Heart right ventricle (tissue), 16 donors: ENCODE data around the gene CELSR3. TPM values are rescaled to one million over a fixed set of nuclear protein-coding genes. Genes with fewer than 3 reads are reported as not detected.
A peak's percentile ranks its signal among the peaks of the same experiment; 100 is the strongest.

Experiments used
- ATAC-seq, 8 donors: fragments of 200-7000 bp; cut with Tn5 transposase; one replicate each; pipeline ENCODE4 v1.9.1; 2020; ENCODE audit warnings: mild to moderate bottlenecking in 8 of 8, moderate library complexity in 8 of 8, moderate number of reproducible peaks in 1 of 8
- DNase-seq, 2 donors: peaks; one replicate each; pipeline ENCODE4 v3.0.0-alpha.2; 2020
- H3K27ac ChIP-seq, 10 donors: fragments of 200-600 bp; sonication (generic) in 2 of 10; one replicate each; pipeline versions ENCODE4 v1.5.0 to v1.8.0; 2020 to 2022; ENCODE audit warnings: mild to moderate bottlenecking in 3 of 10
- H3K27me3 ChIP-seq, 7 donors: fragments of 200-600 bp; one replicate each; pipeline ENCODE4 v1.8.0; 2021 to 2022; ENCODE audit warnings: mild to moderate bottlenecking in 2 of 7
- H3K36me3 ChIP-seq, 9 donors: fragments of 200-600 bp; sonication (generic) in 1 of 9; one replicate each; pipeline versions ENCODE4 v1.5.0 to v1.8.0; 2020 to 2022; ENCODE audit warnings: mild to moderate bottlenecking in 2 of 9
- H3K4me1 ChIP-seq, 9 donors: fragments of 200-600 bp; sonication (generic) in 1 of 9; one replicate each; pipeline versions ENCODE4 v1.5.0 to v1.8.0; 2020 to 2022; ENCODE audit warnings: mild to moderate bottlenecking in 4 of 9
- H3K4me3 ChIP-seq, 10 donors: fragments of 200-600 bp; sonication (generic) in 2 of 10; one replicate each; pipeline versions ENCODE4 v1.5.0 to v1.8.0; 2020 to 2022; ENCODE audit warnings: mild to moderate bottlenecking in 7 of 10, moderate library complexity in 2 of 10
- H3K9me3 ChIP-seq, 11 donors: fragments of 200-600 bp in 10 of 11; sonication (generic) in 2 of 11; one replicate each; pipeline versions ENCODE4 v1.5.0 to v1.8.0; 2013 to 2022; ENCODE audit warnings: mild to moderate bottlenecking in 2 of 11, control low read depth in 1 of 11, moderate library complexity in 1 of 11
- WGBS, 2 donors: extraction: QIAGEN DNeasy Blood & Tissue Kit; methylation state at CpG; one replicate each; pipeline ENCODE4 v1.1.7; 2013; ENCODE audit warnings: inconsistent platforms in 1 of 2; 5-methylcytosine and 5-hydroxymethylcytosine counted together
- intact Hi-C, 10 donors: fragments of 100-400 bp; cut with DNase I; formaldehyde crosslinking; loops; one replicate each; pipeline versions ENCODE4 v1.11.1 to v1.14.2; 2022
- polyA plus RNA-seq, 2 donors: library from polyadenylated mRNA; stranded (reverse); fragments of 200-250 nt; gene quantifications; one replicate each; pipeline ENCODE4 v1.2.3, GENCODE V29; 2013
- total RNA-seq, 10 donors: library from RNA; stranded (reverse); fragmentation: NEBNext Ultra II Directional in 3 of 10; extraction: Animal tissue kit (Norgen Biotek cat#: 25700) in 3 of 10; gene quantifications; one replicate each; pipeline versions ENCODE4 v1.2.1 to v1.2.4, GENCODE V29; 2021 to 2023
- TF ChIP-seq, protein P1 (sequence below), 9 donors: fragments of 200-600 bp; sonication (generic) in 2 of 9; IDR thresholded peaks; one replicate each; pipeline versions ENCODE4 v1.5.0 to v1.8.0; 2021 to 2022; ENCODE audit warnings: antibody characterized with exemption in 9 of 9, mild to moderate bottlenecking in 5 of 9, moderate library complexity in 1 of 9
- donor health status: Arrhythmogenic right ventricular cardiomyopathy.
- donor health status: ischemic (EF 13 %, LVEDD 7.1; RV severe dilation, severe dysfunction).
- donor health status: healthy with polysubstance abuse.
- donor health status: DM: no; HTN: yes; CAD: no.
- donor health status: DM: no; HTN: no; CAD: no.
- donor health status: ischemic (EF 25% LVEDD 6.9; RV normal size, moderate dysfunction).
- donor health status: ischemic (EF 25% LVEDD 5.7; RV mildly dilated, moderate dysfunction).
- donor health status: healthy.
- donor health status: DM: yes; HTN: yes; CAD: no.
- donor health status: Ischemic cardiomyopathy.
- donor health status: ischemic (EF 35%, LVEDD 5.7; RV mildly dilated, moderate dysfunction).
- donor health status: nonischemic (EF 11% LVEDD 7.7; RV severe dilation, severe dysfunction).
- donor health status: DM: yes; HTN: yes; CAD: no.
- donor health status: PGD.
- donor health status: ischemic (EF 29% LVEDD 5.4; RV normal size, mild dysfunction).
- donor health status: nonischemic (EF 23%, LVEDD 6.1; RV moderate dilation, normal function).

CELSR3 gene
- total and polyA plus RNA-seq, 12 donors, result 0.10 to 0.44 (median 0.17) TPM

DNA sequence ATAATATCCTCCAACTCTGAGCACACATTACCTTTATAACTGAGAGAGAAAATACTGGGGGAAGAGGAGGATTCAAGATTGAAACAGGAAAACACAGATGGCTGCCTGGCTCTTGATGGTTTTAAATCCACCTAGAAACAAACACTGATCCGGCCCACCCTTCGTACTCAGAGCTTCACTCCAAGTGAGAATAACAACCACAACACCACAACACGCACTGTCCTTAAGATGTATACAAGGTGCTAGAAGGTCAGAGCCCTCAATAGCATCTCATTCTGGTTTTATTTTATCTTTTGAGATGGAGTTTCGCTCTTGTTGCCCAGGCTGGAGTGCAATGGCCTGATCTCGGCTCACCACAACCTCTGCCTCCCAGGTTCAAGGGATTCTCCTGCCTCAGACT is 44.5 kb upstream of the CELSR3 start:
- intact Hi-C loops, result no loop called here
- ATAC-seq (no peak), DNase-seq (no peak)
- Histone ChIP-seq H3K9me3 (no peaks in the 10 kb centered on the region), H3K27me3 (no peaks in the 10 kb centered on the region), H3K4me1 (peaks cover 0 to 64% (median 35%) of the 10 kb centered on the region in 9 donors), H3K36me3 (peaks cover 0 to 80% (median 8%) of the 10 kb centered on the region in 9 donors), H3K27ac (no peak overlapping the region), H3K4me3 (no peak overlapping the region)
- WGBS, 2 donors, result 85 to 89% methylated on average over 5 of the region's 5 CpGs
- TF ChIP-seq, protein P1, sequence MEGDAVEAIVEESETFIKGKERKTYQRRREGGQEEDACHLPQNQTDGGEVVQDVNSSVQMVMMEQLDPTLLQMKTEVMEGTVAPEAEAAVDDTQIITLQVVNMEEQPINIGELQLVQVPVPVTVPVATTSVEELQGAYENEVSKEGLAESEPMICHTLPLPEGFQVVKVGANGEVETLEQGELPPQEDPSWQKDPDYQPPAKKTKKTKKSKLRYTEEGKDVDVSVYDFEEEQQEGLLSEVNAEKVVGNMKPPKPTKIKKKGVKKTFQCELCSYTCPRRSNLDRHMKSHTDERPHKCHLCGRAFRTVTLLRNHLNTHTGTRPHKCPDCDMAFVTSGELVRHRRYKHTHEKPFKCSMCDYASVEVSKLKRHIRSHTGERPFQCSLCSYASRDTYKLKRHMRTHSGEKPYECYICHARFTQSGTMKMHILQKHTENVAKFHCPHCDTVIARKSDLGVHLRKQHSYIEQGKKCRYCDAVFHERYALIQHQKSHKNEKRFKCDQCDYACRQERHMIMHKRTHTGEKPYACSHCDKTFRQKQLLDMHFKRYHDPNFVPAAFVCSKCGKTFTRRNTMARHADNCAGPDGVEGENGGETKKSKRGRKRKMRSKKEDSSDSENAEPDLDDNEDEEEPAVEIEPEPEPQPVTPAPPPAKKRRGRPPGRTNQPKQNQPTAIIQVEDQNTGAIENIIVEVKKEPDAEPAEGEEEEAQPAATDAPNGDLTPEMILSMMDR (IDR thresholded peaks at IDR 0.05), result no peak

DNA sequence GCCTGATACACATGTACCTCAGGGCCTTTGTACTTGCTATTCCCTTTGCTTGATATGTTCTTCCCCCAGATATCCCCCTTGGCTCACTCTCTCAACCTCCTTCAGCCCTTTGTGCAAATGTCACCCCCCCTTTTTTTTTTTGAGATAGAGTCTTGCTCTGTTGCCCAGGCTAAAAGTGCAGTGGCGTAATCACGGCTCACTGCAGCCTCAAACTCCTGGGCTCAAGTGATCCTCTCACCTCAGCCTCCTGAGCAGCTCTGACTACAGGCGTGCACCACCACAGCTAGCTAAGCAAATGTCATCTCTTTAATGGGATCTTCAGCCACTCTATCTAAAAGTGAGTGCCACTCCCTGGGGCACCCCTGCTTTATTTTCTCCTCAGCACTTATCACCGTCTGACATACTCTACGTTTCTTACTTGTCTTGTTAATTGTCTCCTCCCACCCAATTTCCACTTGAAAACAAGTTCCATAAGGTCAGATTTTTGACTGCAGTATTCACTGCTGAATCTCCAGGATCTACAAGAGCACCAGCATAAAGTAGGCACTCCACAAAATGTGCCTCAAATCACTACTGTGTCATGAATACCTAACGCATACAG is 39.7 kb upstream of the CELSR3 start:
- no peak for ATAC-seq
- TF ChIP-seq, protein P1 (IDR thresholded peaks at IDR 0.05), result no peak
- Histone ChIP-seq H3K9me3 (no peaks in the 10 kb centered on the region), H3K27me3 (no peaks in the 10 kb centered on the region), H3K36me3 (peaks cover 0 to 75% (median 6%) of the 10 kb centered on the region in 9 donors), H3K4me1 (peaks cover 0 to 47% (median 22%) of the 10 kb centered on the region in 9 donors), H3K4me3 (no peak overlapping the region), H3K27ac (peak overlapping the region in 1 of 10 donors; percentile 67)
- 85 to 87% methylated on average over 6 of the region's 6 CpGs for WGBS, 2 donors
- intact Hi-C loops, result no loop called here
- DNase-seq, result no peak

DNA sequence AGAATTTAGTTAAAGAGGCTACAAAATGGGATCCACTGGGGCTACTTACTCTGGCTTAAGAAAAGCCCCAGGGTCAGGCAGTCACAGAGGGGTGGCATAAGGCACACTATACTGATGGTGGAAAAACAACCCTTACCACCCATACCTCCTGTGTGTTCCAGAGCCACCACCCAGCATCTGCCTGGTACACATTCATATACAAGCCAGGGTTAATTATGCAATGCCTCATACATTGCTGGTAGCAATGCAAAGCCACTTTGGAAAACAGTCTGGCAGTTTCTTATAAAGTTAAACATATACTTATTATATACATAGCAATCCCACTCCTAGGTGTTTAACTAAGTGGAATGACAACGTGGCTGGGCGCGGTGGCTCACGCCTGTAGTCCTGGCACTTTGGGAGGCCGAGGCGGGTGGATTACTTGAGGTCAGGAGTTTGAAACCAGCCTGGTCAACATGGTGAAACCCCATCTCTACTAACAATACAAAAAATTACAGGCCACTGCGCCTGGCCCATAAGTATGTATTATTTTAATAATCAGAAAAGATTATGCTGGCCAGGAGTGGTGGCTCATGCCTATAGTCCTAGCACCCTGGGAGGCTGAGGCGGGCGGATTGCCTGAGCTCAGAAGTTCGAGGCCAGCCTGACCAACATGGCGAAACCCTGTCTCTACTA is 38.2 kb upstream of the CELSR3 start:
- 91 to 94% methylated on average over 11 of the region's 11 CpGs for WGBS, 2 donors
- Histone ChIP-seq H3K4me3 (no peak overlapping the region), H3K9me3 (no peaks in the 10 kb centered on the region), H3K27ac (peak overlapping the region in 1 of 10 donors; percentile 7), H3K27me3 (no peaks in the 10 kb centered on the region), H3K36me3 (peaks cover 0 to 61% (median 0%) of the 10 kb centered on the region in 9 donors), H3K4me1 (peaks cover 0 to 53% (median 23%) of the 10 kb centered on the region in 9 donors)
- no peak for DNase-seq
- no peak for ATAC-seq
- TF ChIP-seq, protein P1 (IDR thresholded peaks at IDR 0.05), result no peak
- intact Hi-C loops, result no loop called here

DNA sequence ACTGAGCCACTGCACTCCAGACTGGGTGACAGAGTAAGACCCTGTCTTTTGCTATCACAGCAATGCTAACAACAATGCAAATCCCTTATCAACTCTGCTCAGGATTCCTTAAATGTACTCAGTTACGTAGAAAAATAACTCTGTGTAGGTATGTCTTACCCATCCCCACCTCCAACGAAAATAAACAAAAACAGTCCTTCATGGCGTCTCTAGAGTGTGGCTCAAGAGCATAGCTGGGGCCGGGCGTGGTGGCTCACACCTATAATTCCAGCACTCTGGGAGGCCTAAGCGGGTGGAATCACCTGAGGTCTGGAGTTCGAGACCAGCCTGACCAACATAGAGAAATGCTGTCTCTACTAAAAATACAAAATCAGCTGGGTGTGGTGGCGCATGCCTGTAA is 36.2 kb upstream of the CELSR3 start:
- no peak overlapping the region for H3K4me3 ChIP-seq
- WGBS, 2 donors, result 96 to 98% methylated on average over 8 of the region's 8 CpGs
- TF ChIP-seq, protein P1 (IDR thresholded peaks at IDR 0.05), result no peak
- H3K27ac ChIP-seq, result no peak overlapping the region
- H3K27me3 ChIP-seq, result no peaks in the 10 kb centered on the region
- intact Hi-C loops, result no loop called here
- H3K36me3 ChIP-seq, result peaks cover 0 to 61% (median 4%) of the 10 kb centered on the region in 9 donors
- H3K4me1 ChIP-seq, result peaks cover 0 to 66% (median 42%) of the 10 kb centered on the region in 9 donors
- ATAC-seq (no peak), DNase-seq (no peak)
- H3K9me3 ChIP-seq, result no peaks in the 10 kb centered on the region
